Lower leg skin (tissue), 3 donors: ENCODE results near the gene PRLR.

Experiments
- POLR2A ChIP-seq, 2 donors: fragments of 450-650 bp; IDR thresholded peaks; one replicate each; pipeline ENCODE4 v1.6.1; 2016 to 2017; ENCODE audit warnings: antibody characterized with exemption in 2 of 2, mild to moderate bottlenecking in 1 of 2, moderate library complexity in 1 of 2
- TF ChIP-seq, protein P1 (sequence below), 3 donors: fragments of 450-650 bp; IDR thresholded peaks; one replicate each; pipeline ENCODE4 v1.5.1; 2016; ENCODE audit warnings: antibody characterized with exemption in 3 of 3, mild to moderate bottlenecking in 3 of 3, moderate library complexity in 2 of 3

- TF ChIP-seq, protein P1, sequence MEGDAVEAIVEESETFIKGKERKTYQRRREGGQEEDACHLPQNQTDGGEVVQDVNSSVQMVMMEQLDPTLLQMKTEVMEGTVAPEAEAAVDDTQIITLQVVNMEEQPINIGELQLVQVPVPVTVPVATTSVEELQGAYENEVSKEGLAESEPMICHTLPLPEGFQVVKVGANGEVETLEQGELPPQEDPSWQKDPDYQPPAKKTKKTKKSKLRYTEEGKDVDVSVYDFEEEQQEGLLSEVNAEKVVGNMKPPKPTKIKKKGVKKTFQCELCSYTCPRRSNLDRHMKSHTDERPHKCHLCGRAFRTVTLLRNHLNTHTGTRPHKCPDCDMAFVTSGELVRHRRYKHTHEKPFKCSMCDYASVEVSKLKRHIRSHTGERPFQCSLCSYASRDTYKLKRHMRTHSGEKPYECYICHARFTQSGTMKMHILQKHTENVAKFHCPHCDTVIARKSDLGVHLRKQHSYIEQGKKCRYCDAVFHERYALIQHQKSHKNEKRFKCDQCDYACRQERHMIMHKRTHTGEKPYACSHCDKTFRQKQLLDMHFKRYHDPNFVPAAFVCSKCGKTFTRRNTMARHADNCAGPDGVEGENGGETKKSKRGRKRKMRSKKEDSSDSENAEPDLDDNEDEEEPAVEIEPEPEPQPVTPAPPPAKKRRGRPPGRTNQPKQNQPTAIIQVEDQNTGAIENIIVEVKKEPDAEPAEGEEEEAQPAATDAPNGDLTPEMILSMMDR (IDR thresholded peaks at IDR 0.05) = no peak
- TF ChIP-seq POLR2A (IDR thresholded peaks at IDR 0.05) = no peak
Measured at GRCh38 chr5:35188031-35188457, 42.2 kb downstream of the PRLR start.
